Mesendoderm (in vitro differentiated cells): Measurements from ENCODE around the gene TASP1.

Experiments used
- DNase-seq: peaks from one replicate; pipeline ENCODE4 v3.0.0; 2013
- H2AK5ac ChIP-seq: 2 replicates; pipeline ENCODE4 v1.6.1; 2013; ENCODE audit warnings: low read length, inconsistent platforms
- H2BK120ac ChIP-seq: 2 replicates; pipeline ENCODE4 v1.6.1; 2013; ENCODE audit warnings: low read depth, mild to moderate bottlenecking, low read length, moderate library complexity, mixed read lengths
- H2BK15ac ChIP-seq: replicated peaks from 2 replicates; pipeline ENCODE4 v1.6.1; 2013; ENCODE audit warnings: low read depth, mild to moderate bottlenecking, moderate library complexity
- H2BK5ac ChIP-seq: 2 replicates; pipeline ENCODE4 v1.6.1; 2013; ENCODE audit warnings: low read length, inconsistent platforms
- H3K18ac ChIP-seq: 2 replicates; pipeline ENCODE4 v1.6.1; 2013; ENCODE audit warnings: mild to moderate bottlenecking, low read length, mixed read lengths
- H3K23ac ChIP-seq: one replicate; pipeline ENCODE4 v1.6.1; 2013; ENCODE audit warnings: low read length
- H3K27ac ChIP-seq: 2 replicates; pipeline ENCODE4 v1.5.1; 2013; ENCODE audit warnings: low read depth, mild to moderate bottlenecking, inconsistent platforms, low read length, moderate library complexity
- H3K27me3 ChIP-seq: 2 replicates; pipeline ENCODE4 v1.6.1; 2013; ENCODE audit warnings: low read length, control low read depth, mild to moderate bottlenecking, inconsistent platforms; ENCODE audit not compliant: insufficient read depth, poor library complexity
- H3K36me3 ChIP-seq: 2 replicates; pipeline ENCODE4 v1.6.1; 2013; ENCODE audit warnings: low read length, inconsistent platforms; ENCODE audit not compliant: control insufficient read depth, insufficient read depth
- H3K4ac ChIP-seq: one replicate; pipeline ENCODE4 v1.6.1; 2013; ENCODE audit warnings: low read depth, mild to moderate bottlenecking, low read length, moderate library complexity
- H3K4me1 ChIP-seq: 2 replicates; pipeline ENCODE4 v1.6.1; 2013; ENCODE audit warnings: low read depth, low read length, inconsistent platforms; ENCODE audit not compliant: control insufficient read depth
- H3K4me2 ChIP-seq: 2 replicates; pipeline ENCODE4 v1.6.1; 2013; ENCODE audit warnings: low read length
- H3K4me3 ChIP-seq: 2 replicates; pipeline ENCODE4 v1.5.1; 2013; ENCODE audit warnings: mild to moderate bottlenecking, low read length
- H3K56ac ChIP-seq: one replicate; pipeline ENCODE4 v1.6.1; 2013; ENCODE audit warnings: low read length
- H3K79me1 ChIP-seq: 2 replicates; pipeline ENCODE4 v1.6.1; 2013; ENCODE audit warnings: low read length, inconsistent platforms
- H3K79me2 ChIP-seq: 2 replicates; pipeline ENCODE4 v1.6.1; 2013; ENCODE audit warnings: mild to moderate bottlenecking, low read length; ENCODE audit not compliant: control insufficient read depth, insufficient read depth
- H3K9ac ChIP-seq: 2 replicates; pipeline ENCODE4 v1.6.1; 2013; ENCODE audit warnings: low read length, inconsistent platforms
- H4K5ac ChIP-seq: one replicate; pipeline ENCODE4 v1.6.1; 2013; ENCODE audit warnings: low read length
- H4K8ac ChIP-seq: one replicate; pipeline ENCODE4 v1.6.1; 2013; ENCODE audit warnings: low read depth, mild to moderate bottlenecking, control low read depth, low read length, moderate library complexity
- WGBS: extraction: QIAGEN DNeasy Blood & Tissue Kit; methylation state at CpG from one replicate; pipeline ENCODE4 v1.1.7; 2013; ENCODE audit warnings: low lambda C conversion rate, missing lambda C conversion rate; ENCODE audit not compliant: insufficient coverage; ENCODE audit errors: extremely low coverage; 5-methylcytosine and 5-hydroxymethylcytosine counted together

Gene TASP1

GRCh38 chr20:13404293-13404692 is 234.4 kb downstream of the TASP1 start:
- Histone ChIP-seq H3K18ac (no peak overlapping the region), H3K4me1 (no peaks in the 10 kb centered on the region), H2BK120ac (no peak overlapping the region), H3K27ac (no peak overlapping the region), H3K9ac (no peak overlapping the region), H4K8ac (no peak overlapping the region), H2BK5ac (no peak overlapping the region), H2AK5ac (no peak overlapping the region), H3K36me3 (no peaks in the 10 kb centered on the region), H3K4ac (no peak overlapping the region), H3K27me3 (no peaks in the 10 kb centered on the region), H3K79me2 (no peaks in the 10 kb centered on the region), H4K5ac (no peak overlapping the region), H3K56ac (no peak overlapping the region), H3K4me2 (no peak overlapping the region), H3K4me3 (no peak overlapping the region), H3K79me1 (no peaks in the 10 kb centered on the region), H2BK15ac (no peak overlapping the region), H3K23ac (no peak overlapping the region)
- WGBS, result no CpG with 5 or more reads among the region's 4 CpGs
- no peak for DNase-seq

- H3K4me3 ChIP-seq, result no peak overlapping the region
These were observed 235.3 kb downstream of the TASP1 start for GRCh38 chr20:13403453-13403852.

GRCh38 chr20:13402986-13403385 is 235.7 kb downstream of the TASP1 start:
- WGBS, result no CpG with 5 or more reads among the region's 2 CpGs

More at GRCh38 chr20:13403453-13403852, 235.3 kb downstream of the TASP1 start:
- Histone ChIP-seq H3K4me1 (no peaks in the 10 kb centered on the region), H2AK5ac (no peak overlapping the region), H3K56ac (no peak overlapping the region), H2BK15ac (no peak overlapping the region), H3K36me3 (no peaks in the 10 kb centered on the region), H3K4ac (no peak overlapping the region), H3K79me1 (no peaks in the 10 kb centered on the region), H4K5ac (no peak overlapping the region), H3K4me2 (no peak overlapping the region), H3K9ac (no peak overlapping the region), H2BK5ac (no peak overlapping the region), H3K27me3 (no peaks in the 10 kb centered on the region), H3K18ac (no peak overlapping the region), H3K79me2 (no peaks in the 10 kb centered on the region), H3K27ac (no peak overlapping the region), H3K23ac (no peak overlapping the region), H2BK120ac (no peak overlapping the region), H4K8ac (no peak overlapping the region)
- WGBS, result no CpG with 5 or more reads among the region's 2 CpGs
- DNase-seq, result no peak

GRCh38 chr20:13402171-13402760 is 236.5 kb downstream of the TASP1 start:
- Histone ChIP-seq H2BK5ac (no peak overlapping the region), H4K5ac (no peak overlapping the region), H3K4me2 (no peak overlapping the region), H3K56ac (no peak overlapping the region), H3K18ac (no peak overlapping the region), H3K23ac (no peak overlapping the region), H4K8ac (no peak overlapping the region), H3K27me3 (no peaks in the 10 kb centered on the region), H3K9ac (no peak overlapping the region), H3K36me3 (no peaks in the 10 kb centered on the region), H2BK15ac (no peak overlapping the region), H3K79me2 (no peaks in the 10 kb centered on the region), H2AK5ac (no peak overlapping the region), H3K4me1 (no peaks in the 10 kb centered on the region), H3K27ac (no peak overlapping the region), H3K79me1 (no peaks in the 10 kb centered on the region), H3K4me3 (no peak overlapping the region), H2BK120ac (no peak overlapping the region), H3K4ac (no peak overlapping the region)
- no CpG with 5 or more reads among the region's 5 CpGs for WGBS
- DNase-seq, result no peak

More at GRCh38 chr20:13402986-13403385, 235.7 kb downstream of the TASP1 start:
- no peak overlapping the region for H3K9ac ChIP-seq
- no peak overlapping the region for H2BK120ac ChIP-seq
- no peak overlapping the region for H3K56ac ChIP-seq
- no peak overlapping the region for H3K4ac ChIP-seq
- no peak overlapping the region for H2BK5ac ChIP-seq
- no peak for DNase-seq
- H3K4me2 ChIP-seq, result no peak overlapping the region
- no peaks in the 10 kb centered on the region for H3K27me3 ChIP-seq
- no peak overlapping the region for H2AK5ac ChIP-seq
- no peak overlapping the region for H4K5ac ChIP-seq
- H4K8ac ChIP-seq, result no peak overlapping the region
- H3K4me3 ChIP-seq, result no peak overlapping the region
- H3K27ac ChIP-seq, result no peak overlapping the region
- H3K18ac ChIP-seq, result no peak overlapping the region
- H3K23ac ChIP-seq, result no peak overlapping the region
- no peaks in the 10 kb centered on the region for H3K79me1 ChIP-seq
- H3K79me2 ChIP-seq, result no peaks in the 10 kb centered on the region
- no peaks in the 10 kb centered on the region for H3K36me3 ChIP-seq
- no peak overlapping the region for H2BK15ac ChIP-seq
- no peaks in the 10 kb centered on the region for H3K4me1 ChIP-seq

GRCh38 chr20:13401596-13401995 is 237.1 kb downstream of the TASP1 start:
- WGBS, result no CpG with 5 or more reads among the region's 1 CpG
- Histone ChIP-seq H3K4me3 (no peak overlapping the region), H3K36me3 (no peaks in the 10 kb centered on the region), H3K4me2 (no peak overlapping the region), H2BK120ac (no peak overlapping the region), H3K18ac (no peak overlapping the region), H3K4me1 (no peaks in the 10 kb centered on the region), H4K8ac (no peak overlapping the region), H3K56ac (no peak overlapping the region), H4K5ac (no peak overlapping the region), H3K79me1 (no peaks in the 10 kb centered on the region), H2BK15ac (no peak overlapping the region), H3K27me3 (no peaks in the 10 kb centered on the region), H3K9ac (no peak overlapping the region), H3K27ac (no peak overlapping the region), H3K4ac (no peak overlapping the region), H3K23ac (no peak overlapping the region), H3K79me2 (no peaks in the 10 kb centered on the region), H2AK5ac (no peak overlapping the region), H2BK5ac (no peak overlapping the region)
- no peak for DNase-seq

GRCh38 chr20:13400453-13400852 is 238.3 kb downstream of the TASP1 start:
- Histone ChIP-seq H3K4me3 (no peak overlapping the region), H3K79me2 (no peaks in the 10 kb centered on the region), H3K4me1 (no peaks in the 10 kb centered on the region), H2BK15ac (no peak overlapping the region), H4K8ac (no peak overlapping the region), H3K27me3 (no peaks in the 10 kb centered on the region), H2BK120ac (no peak overlapping the region), H3K18ac (no peak overlapping the region), H3K36me3 (no peaks in the 10 kb centered on the region), H3K9ac (no peak overlapping the region), H3K79me1 (no peaks in the 10 kb centered on the region), H3K27ac (no peak overlapping the region), H3K4ac (no peak overlapping the region), H3K4me2 (no peak overlapping the region), H2AK5ac (no peak overlapping the region), H3K23ac (no peak overlapping the region), H2BK5ac (no peak overlapping the region), H4K5ac (no peak overlapping the region), H3K56ac (no peak overlapping the region)
- WGBS, result no CpG with 5 or more reads among the region's 2 CpGs
- no peak for DNase-seq
